Heart right ventricle (tissue), 16 donors: ENCODE data around the gene CEL. TPM values are rescaled to one million over a fixed set of nuclear protein-coding genes. Genes with fewer than 3 reads are reported as not detected.

ENCODE experiments used
- ATAC-seq, 8 donors: fragments of 200-7000 bp; cut with Tn5 transposase; one replicate each; pipeline ENCODE4 v1.9.1; 2020; ENCODE audit warnings: mild to moderate bottlenecking in 8 of 8, moderate library complexity in 8 of 8, moderate number of reproducible peaks in 1 of 8
- DNase-seq, 2 donors: peaks; one replicate each; pipeline ENCODE4 v3.0.0-alpha.2; 2020
- H3K27ac ChIP-seq, 10 donors: fragments of 200-600 bp; sonication (generic) in 2 of 10; one replicate each; pipeline versions ENCODE4 v1.5.0 to v1.8.0; 2020 to 2022; ENCODE audit warnings: mild to moderate bottlenecking in 3 of 10
- H3K27me3 ChIP-seq, 7 donors: fragments of 200-600 bp; one replicate each; pipeline ENCODE4 v1.8.0; 2021 to 2022; ENCODE audit warnings: mild to moderate bottlenecking in 2 of 7
- H3K36me3 ChIP-seq, 9 donors: fragments of 200-600 bp; sonication (generic) in 1 of 9; one replicate each; pipeline versions ENCODE4 v1.5.0 to v1.8.0; 2020 to 2022; ENCODE audit warnings: mild to moderate bottlenecking in 2 of 9
- H3K4me1 ChIP-seq, 9 donors: fragments of 200-600 bp; sonication (generic) in 1 of 9; one replicate each; pipeline versions ENCODE4 v1.5.0 to v1.8.0; 2020 to 2022; ENCODE audit warnings: mild to moderate bottlenecking in 4 of 9
- H3K4me3 ChIP-seq, 10 donors: fragments of 200-600 bp; sonication (generic) in 2 of 10; one replicate each; pipeline versions ENCODE4 v1.5.0 to v1.8.0; 2020 to 2022; ENCODE audit warnings: mild to moderate bottlenecking in 7 of 10, moderate library complexity in 2 of 10
- H3K9me3 ChIP-seq, 11 donors: fragments of 200-600 bp in 10 of 11; sonication (generic) in 2 of 11; one replicate each; pipeline versions ENCODE4 v1.5.0 to v1.8.0; 2013 to 2022; ENCODE audit warnings: mild to moderate bottlenecking in 2 of 11, control low read depth in 1 of 11, moderate library complexity in 1 of 11
- CTCF ChIP-seq, 9 donors: fragments of 200-600 bp; sonication (generic) in 2 of 9; IDR thresholded peaks; one replicate each; pipeline versions ENCODE4 v1.5.0 to v1.8.0; 2021 to 2022; ENCODE audit warnings: antibody characterized with exemption in 9 of 9, mild to moderate bottlenecking in 5 of 9, moderate library complexity in 1 of 9
- WGBS, 2 donors: extraction: QIAGEN DNeasy Blood & Tissue Kit; methylation state at CpG; one replicate each; pipeline ENCODE4 v1.1.7; 2013; ENCODE audit warnings: inconsistent platforms in 1 of 2; 5-methylcytosine and 5-hydroxymethylcytosine counted together
- intact Hi-C, 10 donors: fragments of 100-400 bp; cut with DNase I; formaldehyde crosslinking; loops; one replicate each; pipeline versions ENCODE4 v1.11.1 to v1.14.2; 2022
- polyA plus RNA-seq, 2 donors: library from polyadenylated mRNA; stranded (reverse); fragments of 200-250 nt; gene quantifications; one replicate each; pipeline ENCODE4 v1.2.3, GENCODE V29; 2013
- total RNA-seq, 10 donors: library from RNA; stranded (reverse); fragmentation: NEBNext Ultra II Directional in 3 of 10; extraction: Animal tissue kit (Norgen Biotek cat#: 25700) in 3 of 10; gene quantifications; one replicate each; pipeline versions ENCODE4 v1.2.1 to v1.2.4, GENCODE V29; 2021 to 2023
- donor health status: Arrhythmogenic right ventricular cardiomyopathy.
- donor health status: ischemic (EF 13 %, LVEDD 7.1; RV severe dilation, severe dysfunction).
- donor health status: healthy with polysubstance abuse.
- donor health status: DM: no; HTN: yes; CAD: no.
- donor health status: DM: no; HTN: no; CAD: no.
- donor health status: ischemic (EF 25% LVEDD 6.9; RV normal size, moderate dysfunction).
- donor health status: ischemic (EF 25% LVEDD 5.7; RV mildly dilated, moderate dysfunction).
- donor health status: healthy.
- donor health status: DM: yes; HTN: yes; CAD: no.
- donor health status: Ischemic cardiomyopathy.
- donor health status: ischemic (EF 35%, LVEDD 5.7; RV mildly dilated, moderate dysfunction).
- donor health status: nonischemic (EF 11% LVEDD 7.7; RV severe dilation, severe dysfunction).
- donor health status: DM: yes; HTN: yes; CAD: no.
- donor health status: PGD.
- donor health status: ischemic (EF 29% LVEDD 5.4; RV normal size, mild dysfunction).
- donor health status: nonischemic (EF 23%, LVEDD 6.1; RV moderate dilation, normal function).

Gene CEL
- total and polyA plus RNA-seq, 12 donors = 1.5 to 10.1 (median 2.8) TPM

- Histone ChIP-seq H3K4me3 (no peak overlapping the region), H3K4me1 (peaks cover 17 to 28% (median 21%) of the 10 kb centered on the region in 9 donors), H3K27ac (no peak overlapping the region), H3K9me3 (no peaks in the 10 kb centered on the region), H3K36me3 (peaks cover 5 to 81% (median 51%) of the 10 kb centered on the region in 9 donors), H3K27me3 (no peaks in the 10 kb centered on the region)
- intact Hi-C loops = loop anchor here in 1 of 10 donors (10.0 kb wide), 1 partner anchor 64 kb away; no protein-coding TSS in a partner anchor
- TF ChIP-seq CTCF (IDR thresholded peaks at IDR 0.05) = no peak
- no peak for DNase-seq
- 93 to 97% methylated on average over 19 of the region's 19 CpGs for WGBS, 2 donors
- no peak for ATAC-seq
These were observed 47.2 kb downstream of the CEL start for GRCh38 chr9:133108794-133109641.

- H3K36me3 ChIP-seq = peaks cover 5 to 70% (median 42%) of the 10 kb centered on the region in 9 donors
- no peak overlapping the region for H3K4me3 ChIP-seq
- intact Hi-C loops = loop anchor here in 1 of 10 donors (10.0 kb wide), 1 partner anchor 65 kb away; no protein-coding TSS in a partner anchor
- 93 to 94% methylated on average over 18 of the region's 18 CpGs for WGBS, 2 donors
- no peaks in the 10 kb centered on the region for H3K9me3 ChIP-seq
- TF ChIP-seq CTCF (IDR thresholded peaks at IDR 0.05) = no peak
- peaks cover 28 to 39% (median 32%) of the 10 kb centered on the region in 9 donors for H3K4me1 ChIP-seq
- no peak overlapping the region for H3K27ac ChIP-seq
- DNase-seq = no peak
- H3K27me3 ChIP-seq = no peaks in the 10 kb centered on the region
- no peak for ATAC-seq
These were observed 48.3 kb downstream of the CEL start for GRCh38 chr9:133109931-133110650.

GRCh38 chr9:133111808-133112662, 50.3 kb downstream of the CEL start:
- WGBS, 2 donors = 88 to 89% methylated on average over 30 of the region's 30 CpGs
- Histone ChIP-seq H3K27ac (peak overlapping the region in 8 of 10 donors; percentile 76 to 96 (median 83)), H3K27me3 (no peaks in the 10 kb centered on the region), H3K36me3 (peaks cover 5 to 61% (median 27%) of the 10 kb centered on the region in 9 donors), H3K9me3 (no peaks in the 10 kb centered on the region), H3K4me3 (no peak overlapping the region), H3K4me1 (peaks cover 44 to 58% (median 51%) of the 10 kb centered on the region in 9 donors)
- DNase-seq (peak in 1 of 2 donors; percentile 16), ATAC-seq (no peak)
- intact Hi-C loops = no loop called here
- no peak for TF ChIP-seq CTCF (IDR thresholded peaks at IDR 0.05)
